B cell (primary cell): ENCODE data around the gene SHFL. TPM values are rescaled to one million over a fixed set of nuclear protein-coding genes. Genes with fewer than 3 reads are reported as not detected.

Source experiments
- ATAC-seq: fragments of 200-7000 bp; cut with Tn5 transposase; one replicate; pipeline ENCODE4 v1.10.0; 2021; ENCODE audit warnings: low read depth, mild to moderate bottlenecking, moderate number of reproducible peaks, moderate library complexity
- CTCF ChIA-PET: fragments of 350-600 bp; sonication (Branson Sonifier 250); formaldehyde crosslinking; loops from one replicate; lab custom pipeline; 2021; ENCODE audit warnings: antibody characterized with exemption, inconsistent platforms; lab: Charles Lee
- POLR2A ChIA-PET: fragments of 350-600 bp; sonication (Branson Sonifier 250); formaldehyde crosslinking; loops from one replicate; lab custom pipeline; 2021; ENCODE audit warnings: antibody characterized with exemption; lab: Charles Lee
- DNase-seq: peaks from one replicate; pipeline ENCODE4 v3.0.0; 2013
- H2AFZ ChIP-seq: 2 replicates; pipeline ENCODE4 v1.6.1; 2012; ENCODE audit warnings: mild to moderate bottlenecking, low read depth, low read length; ENCODE audit not compliant: insufficient read depth, poor library complexity, severe bottlenecking
- H3K27ac ChIP-seq, 2 donors: 1 replicate in 1 of 2; 2 replicates in 1 of 2; pipeline ENCODE4 v1.5.1; 2012 to 2013; ENCODE audit warnings: low read length in 2 of 2, mild to moderate bottlenecking in 2 of 2, moderate library complexity in 1 of 2
- H3K27me3 ChIP-seq, 4 experiments: fragments of 200-600 bp in 1 of 4; sonication (generic) in 1 of 4; replicated peaks in 1 of 4; 1 replicate in 2 of 4; 2 replicates in 2 of 4; pipeline versions ENCODE4 v1.6.1 to v1.7.0; 2013 to 2016; ENCODE audit warnings: low read length in 3 of 4, mild to moderate bottlenecking in 2 of 4, mixed read lengths in 1 of 4, moderate library complexity in 1 of 4; ENCODE audit not compliant: insufficient read depth in 4 of 4, control insufficient read depth in 3 of 4; ENCODE audit errors: control extremely low read depth in 1 of 4
- H3K36me3 ChIP-seq, 2 experiments: replicated peaks in 1 of 2; 1 replicate in 1 of 2; 2 replicates in 1 of 2; pipeline versions ENCODE4 v1.6.1 to v1.7.1; 2013; ENCODE audit warnings: low read length in 1 of 2; ENCODE audit not compliant: insufficient read depth in 2 of 2, control insufficient read depth in 1 of 2; ENCODE audit errors: control extremely low read depth in 1 of 2, extremely low read depth in 1 of 2
- H3K4me1 ChIP-seq, 2 donors: fragments of 200-600 bp in 1 of 2; sonication (generic) in 1 of 2; 1 replicate in 1 of 2; 2 replicates in 1 of 2; pipeline versions ENCODE4 v1.5.1 to v1.6.1; 2013 to 2017; ENCODE audit warnings: low read length in 2 of 2; ENCODE audit not compliant: control insufficient read depth in 2 of 2, insufficient read depth in 2 of 2
- H3K4me2 ChIP-seq: replicated peaks from 2 replicates; pipeline ENCODE3; 2012; ENCODE audit warnings: mild to moderate bottlenecking, low read depth, low read length; ENCODE audit not compliant: poor library complexity, severe bottlenecking
- H3K4me3 ChIP-seq, 5 experiments: fragments of 200-600 bp in 1 of 5; sonication (generic) in 1 of 5; 1 replicate in 3 of 5; 2 replicates in 2 of 5; pipeline versions ENCODE4 v1.5.1 to v1.7.0; 2011 to 2016; ENCODE audit warnings: low read length in 4 of 5, mild to moderate bottlenecking in 4 of 5, low read depth in 2 of 5, control low read depth in 1 of 5, moderate library complexity in 1 of 5; ENCODE audit not compliant: insufficient read depth in 1 of 5; ENCODE audit errors: control extremely low read depth in 1 of 5, extremely low read depth in 1 of 5
- H3K79me2 ChIP-seq: fragments of 200-600 bp; sonication (generic); one replicate; pipeline ENCODE4 v1.6.0; 2016; ENCODE audit warnings: low read length; ENCODE audit not compliant: control insufficient read depth, insufficient read depth
- H3K9ac ChIP-seq: fragments of 200-600 bp; sonication (generic); 2 replicates; pipeline ENCODE4 v1.6.1; 2017; ENCODE audit warnings: mild to moderate bottlenecking, low read length, moderate library complexity
- H3K9me3 ChIP-seq, 3 donors: one replicate each; pipeline versions ENCODE4 v1.6.1 to v1.7.1; 2013; ENCODE audit warnings: low read length in 2 of 3; ENCODE audit not compliant: control insufficient read depth in 2 of 3, insufficient read depth in 1 of 3; ENCODE audit errors: control extremely low read depth in 1 of 3
- H4K20me1 ChIP-seq: 2 replicates; pipeline ENCODE4 v1.6.0; 2012; ENCODE audit warnings: mild to moderate bottlenecking, low read length; ENCODE audit not compliant: insufficient read depth, control insufficient read depth, poor library complexity, severe bottlenecking
- H3K27ac Mint-ChIP-seq: one replicate; pipeline ENCODE4 v1.8.0; 2021; ENCODE audit warnings: mixed read lengths
- H3K27me3 Mint-ChIP-seq: one replicate; pipeline ENCODE4 v1.8.0; 2021; ENCODE audit warnings: mixed read lengths
- H3K4me1 Mint-ChIP-seq: one replicate; pipeline ENCODE4 v1.8.0; 2021; ENCODE audit warnings: mixed read lengths
- H3K4me3 Mint-ChIP-seq: one replicate; pipeline ENCODE4 v1.8.0; 2021; ENCODE audit warnings: mixed read lengths
- H3K9me3 Mint-ChIP-seq: one replicate; pipeline ENCODE4 v1.8.0; 2022; ENCODE audit warnings: mixed read lengths; ENCODE audit not compliant: insufficient read depth
- EZH2 ChIP-seq: IDR thresholded peaks from 2 replicates; pipeline ENCODE4 v1.6.1; 2012; ENCODE audit warnings: borderline replicate concordance, low read depth, mild to moderate bottlenecking, moderate library complexity, low read length; ENCODE audit not compliant: insufficient read depth, poor library complexity, severe bottlenecking
- WGBS: methylation state at CpG from one replicate; pipeline ENCODE4 v1.1.5; 2013; ENCODE audit warnings: missing lambda C conversion rate; ENCODE audit not compliant: insufficient coverage; 5-methylcytosine and 5-hydroxymethylcytosine counted together
- intact Hi-C: fragments of 100-400 bp; cut with micrococcal nuclease; formaldehyde crosslinking; loops from one replicate; pipeline ENCODE4 v1.10.0; 2022
- polyA plus RNA-seq: library from polyadenylated mRNA; depleted of rRNA; stranded (reverse); fragments of >200 nt; gene quantifications from 2 replicates; pipeline ENCODE4 v1.2.3, GENCODE V29; 2012
- total RNA-seq, 2 donors: library from RNA; stranded (reverse); fragments of 120-200 nt in 1 of 2; gene quantifications; 1 replicate in 1 of 2; 2 replicates in 1 of 2; pipeline versions ENCODE4 v1.2.3 to v1.2.4, GENCODE V29; 2013 to 2022
- TF ChIP-seq, protein P1 (sequence below): fragments of 200-600 bp; IDR thresholded peaks from one replicate; pipeline ENCODE4 v1.8.0; 2022; ENCODE audit warnings: antibody characterized with exemption, mild to moderate bottlenecking

Gene SHFL
- total and polyA plus RNA-seq, 2 donors (not counting 1 experiment from before 2014, with no cell fraction given), result 109 to 205 TPM

DNA sequence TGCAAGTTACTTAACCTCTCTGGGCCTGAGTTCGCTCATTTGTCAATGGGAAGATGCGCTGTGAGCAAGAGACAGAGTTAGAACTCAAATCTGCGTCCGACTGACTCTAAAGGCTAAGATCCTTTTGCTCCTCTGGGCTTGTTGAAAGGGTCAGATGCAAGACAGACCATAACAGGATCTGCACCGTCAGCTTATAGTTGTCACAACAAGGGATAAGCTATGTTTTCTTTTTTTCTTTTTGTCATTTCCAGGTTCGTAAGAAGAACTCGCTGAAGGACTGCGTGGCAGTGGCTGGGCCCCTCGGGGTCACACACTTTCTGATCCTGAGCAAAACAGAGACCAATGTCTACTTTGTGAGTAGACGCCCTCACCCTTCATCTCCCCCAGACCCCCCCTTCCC lies 21.1 kb downstream of the SHFL start:
- Mint-ChIP-seq H3K9me3 (no peaks in the 10 kb centered on the region), H3K4me1 (peaks cover 62% of the 10 kb centered on the region), H3K27ac (peak overlapping the region; percentile 99), H3K27me3 (no peaks in the 10 kb centered on the region), H3K4me3 (peak overlapping the region; percentile 92)
- ChIA-PET CTCF (interaction anchor here (1.1 to 15.9 kb wide), 4 partner anchors 5 to 143 kb away, joined by 4 to 263 read pairs (median 134); partner anchors contain the start of genes ANGPTL6, DNMT1, EIF3G and P2RY11), POLR2A (interaction anchor here (0.5 to 0.7 kb wide), 2 partner anchors 26 to 270 kb away, joined by 4 to 8 read pairs; no protein-coding TSS in a partner anchor)
- ATAC-seq, result no peak
- H3K4me2 ChIP-seq, result peak overlapping the region; percentile 83
- intact Hi-C loops, result loop anchor here (10.0 kb wide), 1 partner anchor 298 kb away; the partner anchor contains the start of gene CDC37
- WGBS, result 75% methylated on average over 10 of the region's 10 CpGs
- H4K20me1 ChIP-seq, result peaks cover 40% of the 10 kb centered on the region
- TF ChIP-seq EZH2, result no peak
- TF ChIP-seq, protein P1, sequence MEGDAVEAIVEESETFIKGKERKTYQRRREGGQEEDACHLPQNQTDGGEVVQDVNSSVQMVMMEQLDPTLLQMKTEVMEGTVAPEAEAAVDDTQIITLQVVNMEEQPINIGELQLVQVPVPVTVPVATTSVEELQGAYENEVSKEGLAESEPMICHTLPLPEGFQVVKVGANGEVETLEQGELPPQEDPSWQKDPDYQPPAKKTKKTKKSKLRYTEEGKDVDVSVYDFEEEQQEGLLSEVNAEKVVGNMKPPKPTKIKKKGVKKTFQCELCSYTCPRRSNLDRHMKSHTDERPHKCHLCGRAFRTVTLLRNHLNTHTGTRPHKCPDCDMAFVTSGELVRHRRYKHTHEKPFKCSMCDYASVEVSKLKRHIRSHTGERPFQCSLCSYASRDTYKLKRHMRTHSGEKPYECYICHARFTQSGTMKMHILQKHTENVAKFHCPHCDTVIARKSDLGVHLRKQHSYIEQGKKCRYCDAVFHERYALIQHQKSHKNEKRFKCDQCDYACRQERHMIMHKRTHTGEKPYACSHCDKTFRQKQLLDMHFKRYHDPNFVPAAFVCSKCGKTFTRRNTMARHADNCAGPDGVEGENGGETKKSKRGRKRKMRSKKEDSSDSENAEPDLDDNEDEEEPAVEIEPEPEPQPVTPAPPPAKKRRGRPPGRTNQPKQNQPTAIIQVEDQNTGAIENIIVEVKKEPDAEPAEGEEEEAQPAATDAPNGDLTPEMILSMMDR, result no peak
- peak; percentile 15 for DNase-seq
- peaks cover 57 to 73% of the 10 kb centered on the region in 2 donors for H3K4me1 ChIP-seq
- H3K79me2 ChIP-seq, result peaks cover 37% of the 10 kb centered on the region
- no peaks in the 10 kb centered on the region for H3K9me3 ChIP-seq
- H3K27me3 ChIP-seq, result no peaks in the 10 kb centered on the region
- H3K36me3 ChIP-seq, result peaks cover 0 to 45% of the 10 kb centered on the region in 2 experiments
- H2AFZ ChIP-seq, result no peak overlapping the region
- H3K9ac ChIP-seq, result peak overlapping the region; percentile 78
- H3K27ac ChIP-seq, result peak overlapping the region in 1 of 2 donors; percentile 97
- H3K4me3 ChIP-seq, result peak overlapping the region in 4 of 5 experiments; percentile 56 to 71 (median 70)

DNA sequence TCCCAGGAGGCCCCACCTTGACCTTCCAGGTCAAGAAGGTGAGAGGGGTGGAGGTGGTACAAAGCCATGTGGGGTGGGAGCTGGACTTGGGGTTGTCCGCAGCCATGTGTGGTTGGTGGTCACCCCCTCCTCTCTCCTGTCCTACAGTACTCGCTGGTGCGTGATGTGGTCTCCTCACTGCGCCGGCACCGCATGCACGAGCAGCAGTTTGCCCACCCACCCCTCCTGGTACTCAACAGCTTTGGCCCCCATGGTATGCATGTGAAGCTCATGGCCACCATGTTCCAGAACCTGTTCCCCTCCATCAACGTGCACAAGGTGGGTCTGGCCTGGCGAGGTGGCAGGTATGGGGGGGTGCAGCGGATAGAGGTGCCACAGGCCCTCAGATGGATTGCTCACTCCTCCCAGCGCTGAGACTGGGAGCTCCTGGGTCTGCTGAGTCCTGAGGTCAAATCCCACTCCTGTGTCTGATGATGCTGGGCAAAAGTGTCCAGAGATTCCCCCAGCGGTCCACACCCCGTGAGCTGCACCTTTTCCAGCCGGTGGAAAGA lies 21.8 kb downstream of the SHFL start:
- Histone ChIP-seq H2AFZ (no peak overlapping the region), H3K4me2 (no peak overlapping the region), H3K27ac (peak overlapping the region in 1 of 2 donors; percentile 97), H3K79me2 (peaks cover 37% of the 10 kb centered on the region), H4K20me1 (peaks cover 42% of the 10 kb centered on the region), H3K9ac (no peak overlapping the region), H3K4me3 (no peak overlapping the region), H3K4me1 (peaks cover 57 to 73% of the 10 kb centered on the region in 2 donors), H3K27me3 (no peaks in the 10 kb centered on the region), H3K36me3 (peaks cover 0 to 45% of the 10 kb centered on the region in 2 experiments), H3K9me3 (no peaks in the 10 kb centered on the region)
- intact Hi-C loops, result loop anchor here (10.0 kb wide), 1 partner anchor 297 kb away; the partner anchor contains the start of gene CDC37
- Mint-ChIP-seq H3K4me3 (peak overlapping the region; percentile 92), H3K27me3 (no peaks in the 10 kb centered on the region), H3K4me1 (peaks cover 62% of the 10 kb centered on the region), H3K9me3 (no peaks in the 10 kb centered on the region), H3K27ac (peak overlapping the region; percentile 32)
- ChIA-PET CTCF (interaction anchor here (1.1 to 15.9 kb wide), 5 partner anchors 6 to 1261 kb away, joined by 4 to 263 read pairs (median 5); partner anchors contain the start of genes ANGPTL6, DNMT1, EIF3G and P2RY11), POLR2A (interaction anchor here (0.5 to 1.7 kb wide), 3 partner anchors 12 to 271 kb away, joined by 4 to 11 read pairs (median 8); no protein-coding TSS in a partner anchor)
- TF ChIP-seq EZH2, result no peak
- TF ChIP-seq, protein P1, result no peak
- no peak for ATAC-seq
- WGBS, result 92% methylated on average over 7 of the region's 14 CpGs
- DNase-seq, result peak; percentile 16
